ENCODE results near the gene CASP10.

The CASP10 gene

GRCh38 chr2:201263779-201264178, 80.8 kb downstream of the CASP10 start:
- H3K4me1 ChIP-seq: peaks cover 0 to 25% (median 7%) of the 10 kb centered on the region in 4 donors
- H3K27me3 ChIP-seq: no peaks in the 10 kb centered on the region
- TF ChIP-seq, protein P1, sequence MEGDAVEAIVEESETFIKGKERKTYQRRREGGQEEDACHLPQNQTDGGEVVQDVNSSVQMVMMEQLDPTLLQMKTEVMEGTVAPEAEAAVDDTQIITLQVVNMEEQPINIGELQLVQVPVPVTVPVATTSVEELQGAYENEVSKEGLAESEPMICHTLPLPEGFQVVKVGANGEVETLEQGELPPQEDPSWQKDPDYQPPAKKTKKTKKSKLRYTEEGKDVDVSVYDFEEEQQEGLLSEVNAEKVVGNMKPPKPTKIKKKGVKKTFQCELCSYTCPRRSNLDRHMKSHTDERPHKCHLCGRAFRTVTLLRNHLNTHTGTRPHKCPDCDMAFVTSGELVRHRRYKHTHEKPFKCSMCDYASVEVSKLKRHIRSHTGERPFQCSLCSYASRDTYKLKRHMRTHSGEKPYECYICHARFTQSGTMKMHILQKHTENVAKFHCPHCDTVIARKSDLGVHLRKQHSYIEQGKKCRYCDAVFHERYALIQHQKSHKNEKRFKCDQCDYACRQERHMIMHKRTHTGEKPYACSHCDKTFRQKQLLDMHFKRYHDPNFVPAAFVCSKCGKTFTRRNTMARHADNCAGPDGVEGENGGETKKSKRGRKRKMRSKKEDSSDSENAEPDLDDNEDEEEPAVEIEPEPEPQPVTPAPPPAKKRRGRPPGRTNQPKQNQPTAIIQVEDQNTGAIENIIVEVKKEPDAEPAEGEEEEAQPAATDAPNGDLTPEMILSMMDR (IDR thresholded peaks at IDR 0.05): no peak
- no peaks in the 10 kb centered on the region for H3K9me3 ChIP-seq
- peaks cover 0 to 18% (median 10%) of the 10 kb centered on the region in 3 donors for H3K36me3 ChIP-seq
- no peak overlapping the region for H3K4me3 ChIP-seq
- intact Hi-C loops (cut with DNase I; ENCODE audit: low total_unique reads): no loop called here
- DNase-seq: no peak
- H3K27ac ChIP-seq: no peak overlapping the region

GRCh38 chr2:201264472-201265173, 81.7 kb downstream of the CASP10 start:
- H3K4me3 ChIP-seq: no peak overlapping the region
- peaks cover 0 to 17% (median 4%) of the 10 kb centered on the region in 4 donors for H3K4me1 ChIP-seq
- TF ChIP-seq, protein P1 (IDR thresholded peaks at IDR 0.05): no peak
- DNase-seq: no peak
- no peak overlapping the region for H3K27ac ChIP-seq
- intact Hi-C loops (cut with DNase I; ENCODE audit: low total_unique reads): no loop called here
- H3K36me3 ChIP-seq: peaks cover 0 to 26% (median 10%) of the 10 kb centered on the region in 3 donors
- no peaks in the 10 kb centered on the region for H3K27me3 ChIP-seq
- H3K9me3 ChIP-seq: no peaks in the 10 kb centered on the region

- H3K9me3 ChIP-seq: no peaks in the 10 kb centered on the region
- DNase-seq: no peak
- TF ChIP-seq, protein P1 (IDR thresholded peaks at IDR 0.05): no peak
- no peak overlapping the region for H3K4me3 ChIP-seq
- intact Hi-C loops (cut with DNase I; ENCODE audit: low total_unique reads): no loop called here
- H3K27me3 ChIP-seq: no peaks in the 10 kb centered on the region
- peaks cover 0 to under 1% (median 0%) of the 10 kb centered on the region in 4 donors for H3K4me1 ChIP-seq
- peaks cover 0 to 41% (median 10%) of the 10 kb centered on the region in 3 donors for H3K36me3 ChIP-seq
- no peak overlapping the region for H3K27ac ChIP-seq
These were observed 83.7 kb downstream of the CASP10 start for GRCh38 chr2:201266629-201267028.

DNA sequence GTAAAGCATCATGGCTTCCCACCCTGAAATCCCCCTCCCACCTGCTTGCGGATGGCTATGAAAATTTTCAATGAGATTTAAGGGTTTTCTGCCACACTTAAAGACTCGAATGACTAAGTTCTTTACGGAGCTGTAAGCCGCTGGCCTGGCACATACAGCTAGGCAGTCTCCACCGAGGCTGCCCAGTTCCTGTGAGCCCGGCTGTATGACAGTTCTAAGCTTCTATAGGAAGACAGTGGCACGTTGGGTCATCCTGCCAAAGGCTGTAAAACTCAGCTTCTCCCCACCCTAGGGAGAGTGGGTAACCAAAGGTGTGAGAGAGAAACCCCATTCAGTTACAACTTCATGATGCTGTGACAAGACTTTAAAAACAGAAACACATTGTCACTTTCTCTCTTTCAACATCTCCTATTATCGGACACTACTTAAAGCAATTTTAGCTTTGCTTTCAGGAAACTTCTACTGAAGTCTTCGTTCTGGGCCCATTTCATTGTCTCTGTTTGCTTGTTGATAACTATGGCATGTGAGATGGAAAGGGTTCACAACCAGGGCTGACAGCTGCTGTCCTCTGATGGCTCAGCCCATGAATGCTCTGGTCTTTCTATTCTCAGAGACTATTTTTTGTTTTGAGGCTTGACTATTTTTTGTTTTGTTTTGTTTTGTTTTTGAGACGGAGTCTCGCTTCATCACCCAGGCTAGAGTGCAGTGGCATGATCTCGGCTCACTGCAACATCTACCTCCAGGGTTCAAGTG, 84.5 kb downstream of the CASP10 start:
- Histone ChIP-seq H3K27ac (no peak overlapping the region), H3K4me1 (no peaks in the 10 kb centered on the region), H3K4me3 (no peak overlapping the region), H3K36me3 (peaks cover 0 to 49% (median 13%) of the 10 kb centered on the region in 3 donors), H3K27me3 (no peaks in the 10 kb centered on the region), H3K9me3 (no peaks in the 10 kb centered on the region)
- intact Hi-C loops (cut with DNase I; ENCODE audit: low total_unique reads): no loop called here
- TF ChIP-seq, protein P1 (IDR thresholded peaks at IDR 0.05): no peak
- no peak for DNase-seq

GRCh38 chr2:201269764-201270163, 86.8 kb downstream of the CASP10 start:
- Histone ChIP-seq H3K9me3 (no peaks in the 10 kb centered on the region), H3K36me3 (peaks cover 9 to 71% (median 35%) of the 10 kb centered on the region in 3 donors), H3K27me3 (no peaks in the 10 kb centered on the region), H3K27ac (no peak overlapping the region), H3K4me1 (no peaks in the 10 kb centered on the region), H3K4me3 (no peak overlapping the region)
- DNase-seq: no peak
- intact Hi-C loops (cut with DNase I; ENCODE audit: low total_unique reads): no loop called here
- TF ChIP-seq, protein P1 (IDR thresholded peaks at IDR 0.05): no peak
